IMR-90 (cell line): ENCODE results near the gene SYNE1. TPM values are rescaled to one million over a fixed set of nuclear protein-coding genes. Genes with fewer than 3 reads are reported as not detected.

Experiments used
- ATAC-seq: fragments of 200-7000 bp; cut with Tn5 transposase; 2 replicates; pipeline ENCODE4 v1.9.1; 2020; ENCODE audit warnings: low read depth, mild to moderate bottlenecking, moderate library complexity
- BruUV-seq: library from RNA; stranded (reverse); fragments of 400-500 nt; replicated peaks from 2 replicates; lab custom pipeline; 2021; lab: Mats Ljungman, UMichigan
- CTCF ChIA-PET: fragments of 300-600 bp; formaldehyde crosslinking; extraction: SDS; loops from one replicate; lab custom pipeline; 2021; ENCODE audit warnings: antibody characterized with exemption; lab: Yijun Ruan, JAX
- POLR2A ChIA-PET: fragments of 300-600 bp; sonication (Branson Sonifier 250); formaldehyde crosslinking; loops from one replicate; lab custom pipeline; 2022; ENCODE audit warnings: antibody characterized with exemption; ENCODE audit not compliant: unreplicated experiment; lab: Charles Lee
- DNase-seq: peaks from one replicate; pipeline ENCODE4 v3.0.0; 2013
- H2AFZ ChIP-seq: replicated peaks from 2 replicates; pipeline ENCODE3; 2013; ENCODE audit warnings: low read length, mild to moderate bottlenecking; ENCODE audit not compliant: poor library complexity
- H2AK5ac ChIP-seq: 2 replicates; pipeline ENCODE4 v1.6.1; 2013; ENCODE audit warnings: low read depth, low read length, inconsistent platforms
- H2AK9ac ChIP-seq: replicated peaks from 2 replicates; pipeline ENCODE3; 2013; ENCODE audit warnings: mild to moderate bottlenecking, low read depth, low read length, moderate library complexity; ENCODE audit not compliant: poor library complexity
- H2BK120ac ChIP-seq: 2 replicates; pipeline ENCODE4 v1.6.1; 2013; ENCODE audit warnings: low read depth, low read length, inconsistent platforms
- H2BK15ac ChIP-seq: 3 replicates; pipeline ENCODE4 v1.6.1; 2013; ENCODE audit warnings: low read depth, low read length, inconsistent platforms
- H2BK20ac ChIP-seq: 2 replicates; pipeline ENCODE4 v1.6.1; 2013; ENCODE audit warnings: low read depth, mild to moderate bottlenecking, inconsistent platforms, low read length, moderate library complexity
- H2BK5ac ChIP-seq: 2 replicates; pipeline ENCODE4 v1.6.1; 2013; ENCODE audit warnings: mild to moderate bottlenecking, low read depth, low read length, inconsistent platforms; ENCODE audit not compliant: poor library complexity, severe bottlenecking
- H3K14ac ChIP-seq: replicated peaks from 2 replicates; pipeline ENCODE4 v1.6.1; 2013; ENCODE audit warnings: low read depth, low read length, inconsistent platforms
- H3K18ac ChIP-seq: 2 replicates; pipeline ENCODE4 v1.6.1; 2013; ENCODE audit warnings: low read depth, low read length, control low read depth
- H3K23ac ChIP-seq: 2 replicates; pipeline ENCODE4 v1.6.1; 2013; ENCODE audit warnings: low read depth, low read length, inconsistent platforms
- H3K27ac ChIP-seq: 2 replicates; pipeline ENCODE4 v1.5.1; 2013; ENCODE audit warnings: mild to moderate bottlenecking, control low read depth, low read length; ENCODE audit not compliant: insufficient read depth
- H3K27me3 ChIP-seq: 2 replicates; pipeline ENCODE4 v1.6.1; 2013; ENCODE audit warnings: low read length; ENCODE audit not compliant: control insufficient read depth, insufficient read depth
- H3K36me3 ChIP-seq: 2 replicates; pipeline ENCODE4 v1.6.1; 2013; ENCODE audit warnings: low read length, mixed read lengths; ENCODE audit not compliant: control insufficient read depth, insufficient read depth
- H3K4ac ChIP-seq: 2 replicates; pipeline ENCODE4 v1.6.1; 2013; ENCODE audit warnings: low read depth, low read length, inconsistent platforms
- H3K4me1 ChIP-seq: 2 replicates; pipeline ENCODE4 v1.6.1; 2013; ENCODE audit warnings: low read length, mixed read lengths; ENCODE audit not compliant: control insufficient read depth, insufficient read depth
- H3K4me2 ChIP-seq: 2 replicates; pipeline ENCODE4 v1.6.1; 2013; ENCODE audit warnings: low read depth, mild to moderate bottlenecking, control low read depth, low read length, moderate library complexity
- H3K4me3 ChIP-seq: 2 replicates; pipeline ENCODE4 v1.5.1; 2013; ENCODE audit warnings: low read depth, mild to moderate bottlenecking, control low read depth, low read length, moderate library complexity; ENCODE audit not compliant: insufficient read depth
- H3K56ac ChIP-seq: 2 replicates; pipeline ENCODE4 v1.6.1; 2013; ENCODE audit warnings: low read length, inconsistent platforms; ENCODE audit not compliant: insufficient read depth; ENCODE audit errors: extremely low read depth
- H3K79me1 ChIP-seq, 2 experiments: 2 replicates each; pipeline ENCODE4 v1.6.1; 2013; ENCODE audit warnings: low read length in 2 of 2, inconsistent platforms in 1 of 2, low read depth in 1 of 2
- H3K9ac ChIP-seq: 2 replicates; pipeline ENCODE4 v1.6.1; 2013; ENCODE audit warnings: low read depth, low read length, control low read depth
- H3K9me1 ChIP-seq: 2 replicates; pipeline ENCODE4 v1.6.1; 2013; ENCODE audit warnings: low read length, inconsistent platforms; ENCODE audit not compliant: insufficient read depth
- H3K9me3 ChIP-seq: 2 replicates; pipeline ENCODE4 v1.6.1; 2013; ENCODE audit warnings: low read length; ENCODE audit not compliant: control insufficient read depth, insufficient read depth
- H4K20me1 ChIP-seq: 2 replicates; pipeline ENCODE4 v1.6.1; 2013; ENCODE audit warnings: low read length, inconsistent platforms; ENCODE audit not compliant: insufficient read depth
- H4K5ac ChIP-seq: 2 replicates; pipeline ENCODE4 v1.6.1; 2013; ENCODE audit warnings: mild to moderate bottlenecking, low read depth, low read length, control low read depth
- H4K8ac ChIP-seq, 2 experiments: 2 replicates each; pipeline ENCODE4 v1.6.1; 2013; ENCODE audit warnings: low read depth in 2 of 2, low read length in 2 of 2, control low read depth in 1 of 2, inconsistent platforms in 1 of 2
- H4K91ac ChIP-seq: 2 replicates; pipeline ENCODE4 v1.6.1; 2013; ENCODE audit warnings: low read depth, low read length, inconsistent platforms; ENCODE audit not compliant: insufficient read depth
- BHLHE40 ChIP-seq: fragments of 150-350 bp; IDR thresholded peaks from 2 replicates; pipeline ENCODE4 v1.6.1; 2016; ENCODE audit warnings: mild to moderate bottlenecking, low read depth, low read length
- CEBPB ChIP-seq: IDR thresholded peaks from 2 replicates; pipeline ENCODE4 v1.6.1; 2012; ENCODE audit warnings: low read depth, low read length, improper control_type of control experiment
- CHD1 ChIP-seq: IDR thresholded peaks from 2 replicates; pipeline ENCODE4 v1.6.1; 2012; ENCODE audit warnings: low read depth, low read length, improper control_type of control experiment
- CTCF ChIP-seq: conservative IDR thresholded peaks from 2 replicates; pipeline ENCODE4 v1.5.1; 2012; ENCODE audit warnings: mild to moderate bottlenecking, low read depth, low read length, improper control_type of control experiment
- ELK1 ChIP-seq: fragments of 150-350 bp; IDR thresholded peaks from 2 replicates; pipeline ENCODE4 v1.6.1; 2016; ENCODE audit warnings: low read depth, mild to moderate bottlenecking, low read length, moderate library complexity, borderline replicate concordance
- FOS ChIP-seq: fragments of 150-350 bp; IDR thresholded peaks from 2 replicates; pipeline ENCODE4 v1.6.1; 2016; ENCODE audit warnings: low read depth, low read length
- MAFK ChIP-seq: IDR thresholded peaks from 2 replicates; pipeline ENCODE4 v1.6.1; 2012; ENCODE audit warnings: low read depth, low read length, improper control_type of control experiment
- MAZ ChIP-seq: IDR thresholded peaks from 2 replicates; pipeline ENCODE4 v1.6.1; 2012; ENCODE audit warnings: low read depth, mild to moderate bottlenecking, low read length, improper control_type of control experiment, moderate library complexity, borderline replicate concordance
- MXI1 ChIP-seq: IDR thresholded peaks from 2 replicates; pipeline ENCODE4 v1.6.1; 2012; ENCODE audit warnings: low read depth, mild to moderate bottlenecking, low read length, moderate library complexity, borderline replicate concordance
- NFE2L2 ChIP-seq: fragments of 150-350 bp; IDR thresholded peaks from 2 replicates; pipeline ENCODE4 v1.6.1; 2016; ENCODE audit warnings: low read depth, mild to moderate bottlenecking, low read length
- POLR2A ChIP-seq: IDR thresholded peaks from 2 replicates; pipeline ENCODE4 v1.6.1; 2012; ENCODE audit warnings: mild to moderate bottlenecking, low read depth, low read length
- RFX5 ChIP-seq: IDR thresholded peaks from 2 replicates; pipeline ENCODE4 v1.8.0; 2012; ENCODE audit warnings: low read depth, mild to moderate bottlenecking, low read length, moderate library complexity
- SMC3 ChIP-seq: fragments of 150-350 bp; IDR thresholded peaks from 2 replicates; pipeline ENCODE4 v1.6.1; 2016; ENCODE audit warnings: low read depth, mild to moderate bottlenecking, antibody characterized with exemption, low read length, moderate library complexity
- USF2 ChIP-seq: fragments of 150-350 bp; IDR thresholded peaks from 2 replicates; pipeline ENCODE4 v1.6.1; 2017; ENCODE audit warnings: mild to moderate bottlenecking, antibody characterized with exemption, low read length, low read depth
- WGBS, 2 experiments: methylation state at CpG; one replicate each; pipeline versions ENCODE4 v1.1.5 to v1.1.7; 2013; ENCODE audit warnings: missing lambda C conversion rate in 2 of 2; ENCODE audit not compliant: insufficient read length in 1 of 2; ENCODE audit errors: extremely low coverage in 2 of 2; 5-methylcytosine and 5-hydroxymethylcytosine counted together
- dilution Hi-C: fragments of 300-500 bp; cut with HindIII; formaldehyde crosslinking; loops from one replicate; pipeline ENCODE4 v1.14.3; 2018; ENCODE audit warnings: low sequenced_read_pairs; ENCODE audit not compliant: unreplicated experiment
- in situ Hi-C: fragments of 300-500 bp; cut with MboI; formaldehyde crosslinking; loops from 3 replicates; pipeline ENCODE4 v1.14.3; 2019; ENCODE audit warnings: low sequenced_read_pairs, inconsistent platforms, mixed read lengths
- intact Hi-C: fragments of 100-400 bp; cut with micrococcal nuclease; formaldehyde crosslinking; loops from 2 replicates; pipeline ENCODE4 v1.10.0; 2022
- polyA plus RNA-seq, 3 experiments: library from polyadenylated mRNA; depleted of rRNA; stranded (reverse); fragments of >200 nt; gene quantifications; 2 replicates each; pipeline ENCODE4 v1.2.3, GENCODE V29; 2012; ENCODE audit warnings: low replicate concordance in 1 of 3
- total RNA-seq: library from RNA; depleted of rRNA; stranded (reverse); fragments of >200 nt; gene quantifications from 2 replicates; pipeline ENCODE4 v1.2.3, GENCODE V29; 2012

The SYNE1 gene
- total and polyA plus RNA-seq, 2 of the 4 experiments (the other 2 are of a cell fraction) = 34.1 to 159 TPM

GRCh38 chr6:152277826-152278329 lies 359.3 kb downstream of the SYNE1 start:
- TF ChIP-seq RFX5 (no peak), MAZ (no peak), FOS (no peak), NFE2L2 (no peak), CEBPB (no peak), ELK1 (no peak), USF2 (no peak), BHLHE40 (no peak), POLR2A (no peak), MAFK (no peak), CTCF (no peak), SMC3 (no peak), MXI1 (no peak), CHD1 (no peak)
- Histone ChIP-seq H3K9ac (no peak overlapping the region), H2BK120ac (no peak overlapping the region), H2BK5ac (no peak overlapping the region), H3K79me1 (peaks cover 0 to 3% of the 10 kb centered on the region in 2 experiments; a peak in 2 of 4 replicates), H4K91ac (no peak overlapping the region), H2BK15ac (no peak overlapping the region), H3K14ac (no peak overlapping the region), H2AFZ (no peak overlapping the region), H4K20me1 (no peaks in the 10 kb centered on the region), H3K56ac (no peak overlapping the region), H3K4me1 (peaks cover 5% of the 10 kb centered on the region), H3K4me3 (no peak overlapping the region), H2BK20ac (no peak overlapping the region), H4K8ac (no peak overlapping the region), H3K9me3 (no peaks in the 10 kb centered on the region), H3K23ac (no peak overlapping the region), H4K5ac (no peak overlapping the region), H3K4me2 (no peak overlapping the region), H3K27ac (no peak overlapping the region), H2AK5ac (no peak overlapping the region), H2AK9ac (no peak overlapping the region), H3K27me3 (no peaks in the 10 kb centered on the region), H3K36me3 (peaks cover 26% of the 10 kb centered on the region), H3K9me1 (no peaks in the 10 kb centered on the region; the same call in 1 of the 2 replicates), H3K4ac (no peak overlapping the region), H3K18ac (no peak overlapping the region)
- WGBS, 2 experiments = 100% methylated on average over 4 of the region's 9 CpGs; no CpG with 5 or more reads in 1 of the 2 experiments
- intact Hi-C loops = no loop called here
- no peak for DNase-seq
- dilution Hi-C loops = no loop called here
- CTCF ChIA-PET = interaction anchor here (0.8 kb wide), 1 partner anchor 61 kb away, joined by 3 read pairs; no protein-coding TSS in a partner anchor
- no peak for ATAC-seq
- in situ Hi-C loops = no loop called here
- POLR2A ChIA-PET = no interaction called here
- BruUV-seq = no TSS peak
